ENCODE results near the gene SLC35G2.

- no peak for TF ChIP-seq CTCF (IDR thresholded peaks at IDR 0.05; ENCODE audit: low read depth, low read length)
- TF ChIP-seq POLR2A (IDR thresholded peaks at IDR 0.05; ENCODE audit: extremely low read depth, insufficient read length) = no peak
- TF ChIP-seq MAX (IDR thresholded peaks at IDR 0.05; ENCODE audit: low read depth, low read length) = no peak
Observed at GRCh38 chr3:136831461-136831860, 12.5 kb downstream of the SLC35G2 start.
